HG03520 (cell line): ENCODE results near the gene STK40.

Experiments used
- ATAC-seq: cut with Tn5 transposase; IDR thresholded peaks from one replicate; pipeline ENCODE4 v1.9.1; 2021; ENCODE audit warnings: mild to moderate bottlenecking, moderate library complexity; ENCODE audit not compliant: unreplicated experiment

The STK40 gene

DNA sequence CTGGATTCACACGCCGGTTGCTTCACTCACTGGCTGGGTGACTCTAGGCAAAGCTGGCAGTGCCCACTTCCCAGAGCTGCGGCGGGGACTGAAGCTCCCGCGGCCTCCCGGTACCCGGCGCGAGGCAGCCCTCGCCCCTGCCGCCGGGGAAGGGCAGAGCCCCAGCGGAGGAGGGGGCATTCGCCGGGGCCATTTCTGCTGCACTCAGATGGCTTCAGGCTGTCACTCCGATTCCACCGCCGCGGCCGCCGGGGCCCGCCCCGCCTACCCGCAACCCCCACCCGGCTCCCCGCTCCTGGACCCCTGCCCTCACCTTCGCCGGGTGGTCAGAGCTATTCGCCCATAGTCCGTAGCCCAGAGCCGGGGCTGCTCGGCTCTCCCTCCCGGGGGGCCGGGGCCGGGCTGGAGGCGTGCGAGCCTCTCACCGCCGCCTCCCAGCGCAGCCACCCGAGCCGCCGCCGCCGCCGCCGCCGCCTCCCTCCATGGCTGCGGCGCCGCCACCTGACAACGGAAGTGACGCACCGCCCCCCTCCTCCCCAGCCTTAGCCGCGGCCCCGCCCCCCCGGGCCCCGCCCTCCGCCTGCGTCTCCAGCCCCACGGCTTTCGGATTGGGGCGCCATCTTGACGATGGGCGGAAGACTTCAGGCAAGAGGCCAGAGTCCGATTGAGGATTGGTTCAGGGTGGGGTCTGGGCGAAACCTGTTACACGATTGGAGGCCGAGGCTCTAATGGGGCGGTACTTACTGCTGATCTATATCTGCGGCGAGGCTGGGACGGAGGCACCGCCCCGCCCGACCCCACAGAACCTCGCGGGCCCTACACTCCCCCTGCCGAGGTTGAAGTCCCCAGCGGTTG lies at the start of gene STK40:
TSS of gene STK40 (minus strand) at position 515 of the 855 bp plus-strand sequence. CDS start 24,592 bp downstream, outside the sequence.
- ATAC-seq, result peak; percentile 86

DNA sequence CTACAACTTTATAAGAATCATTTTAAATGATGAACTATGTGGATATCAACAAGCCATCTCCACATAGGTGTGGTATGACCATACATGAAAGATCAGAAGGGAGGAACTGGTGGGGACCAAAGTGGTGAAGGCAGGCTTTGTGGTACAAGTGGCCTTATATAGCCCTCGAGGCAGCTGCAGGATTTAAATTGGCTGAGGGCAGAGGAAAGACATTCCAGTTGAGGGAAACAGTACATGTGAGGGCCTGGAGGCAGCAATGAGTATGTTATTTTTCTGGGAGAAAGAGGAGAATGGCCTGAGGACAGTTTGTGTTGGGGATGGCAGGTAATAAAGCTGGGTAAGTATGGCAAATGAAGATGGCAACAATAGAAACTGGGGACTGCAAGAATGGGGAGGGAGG lies 47.4 kb upstream of the STK40 start:
- ATAC-seq, result no peak

DNA sequence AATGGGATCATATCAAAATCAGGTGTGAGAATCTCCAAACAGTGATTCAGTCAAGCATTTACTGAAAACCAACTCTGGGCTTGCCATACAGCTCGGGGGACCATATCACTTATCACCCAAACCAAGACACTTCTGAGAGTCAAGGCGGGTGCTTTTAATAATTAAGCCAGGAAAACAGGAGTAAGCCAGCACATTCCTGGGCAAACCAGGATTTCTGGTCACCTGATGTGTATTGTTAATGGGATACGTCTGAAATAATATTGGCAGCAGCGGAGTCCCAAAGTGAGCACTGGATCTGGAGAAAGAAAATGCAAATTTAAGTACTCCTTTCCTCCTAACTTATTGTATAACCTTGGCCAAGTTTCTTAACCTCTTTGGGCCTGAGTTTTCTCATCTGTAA lies 46.9 kb upstream of the STK40 start:
- no peak for ATAC-seq

- no peak for ATAC-seq
Measured at GRCh38 chr1:36425791-36426190, 40.1 kb upstream of the STK40 start.

DNA sequence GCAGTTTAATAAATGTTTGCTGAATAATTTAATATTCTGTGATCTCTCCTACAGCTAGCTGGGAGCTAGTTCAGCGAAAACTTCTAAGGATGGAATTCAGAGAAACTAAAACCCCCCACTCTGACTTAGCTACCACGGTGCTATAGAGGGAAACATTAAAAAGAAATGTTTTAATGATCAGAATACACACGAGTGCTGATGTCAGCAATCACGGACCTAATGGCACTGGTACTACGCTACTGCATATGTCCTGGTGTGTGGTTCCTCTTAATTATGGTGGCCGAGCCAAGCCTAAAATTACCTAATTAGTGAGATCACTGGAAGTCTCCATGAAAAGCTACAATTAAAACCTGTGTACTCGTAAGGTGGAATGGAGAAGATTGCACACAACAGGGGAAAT lies 35.9 kb upstream of the STK40 start:
- ATAC-seq, result no peak

DNA sequence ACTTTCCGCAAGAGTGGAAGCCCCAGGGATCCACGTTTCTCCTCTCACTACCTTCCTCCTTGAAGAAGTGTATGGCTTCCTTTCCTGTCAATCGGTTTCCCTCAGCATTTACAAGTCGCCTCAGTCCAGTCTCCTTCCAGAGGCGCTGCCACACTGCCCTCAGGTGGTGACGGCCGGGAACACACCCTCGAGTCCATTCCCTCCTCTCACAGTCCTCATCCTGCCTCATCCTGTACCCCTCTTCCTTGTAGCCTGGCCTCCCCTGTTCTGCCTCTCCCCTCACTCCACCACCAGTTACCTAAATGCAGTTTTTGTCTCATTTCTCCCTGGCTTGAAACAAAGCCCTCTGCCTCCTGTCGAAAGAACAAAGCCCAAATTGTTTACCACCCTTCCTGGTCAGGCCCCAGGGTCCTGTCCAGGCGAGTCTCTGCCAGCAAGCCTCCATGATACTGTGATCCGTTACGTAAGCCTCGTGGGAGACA lies 35.2 kb upstream of the STK40 start:
- ATAC-seq, result peak; percentile 79

DNA sequence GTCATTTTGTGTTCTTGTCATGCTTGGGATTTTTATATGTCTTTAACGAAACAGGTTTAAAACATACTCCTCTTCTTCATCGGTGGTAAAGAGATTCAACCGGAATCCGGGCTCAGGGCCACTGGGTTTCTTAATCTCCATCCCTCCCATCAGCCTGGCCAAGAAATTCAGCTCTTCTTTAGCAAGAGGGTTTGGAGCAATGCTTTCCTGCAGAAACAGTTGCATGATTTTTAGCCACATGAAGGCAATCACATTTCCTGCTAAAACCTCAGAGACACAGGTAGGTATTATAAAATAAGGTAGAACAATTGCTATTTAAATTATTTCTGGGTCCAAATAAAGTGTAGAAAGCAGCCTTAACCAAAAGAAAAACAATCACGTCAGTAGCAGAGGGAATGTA lies 34.7 kb upstream of the STK40 start:
- no peak for ATAC-seq

DNA sequence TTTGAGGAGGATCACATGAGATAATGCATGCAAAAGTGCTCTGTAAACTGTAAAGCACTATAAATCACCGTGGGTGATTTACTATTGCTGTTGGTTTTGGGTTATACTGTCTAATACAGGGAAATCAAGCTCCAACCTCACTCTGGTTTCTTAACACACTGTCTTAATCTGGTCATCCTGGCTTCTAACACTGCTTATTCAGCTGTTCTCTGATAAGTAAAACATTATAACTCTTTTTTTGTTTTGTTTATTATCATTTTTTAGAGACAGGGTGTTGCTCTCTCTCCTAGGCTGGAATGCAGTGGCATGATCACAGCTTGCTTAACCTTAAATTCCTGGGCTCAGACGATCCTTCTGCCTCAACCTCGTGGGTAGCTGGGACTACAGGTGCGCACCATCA lies 33.8 kb upstream of the STK40 start:
- ATAC-seq, result no peak

- ATAC-seq, result no peak
Measured at GRCh38 chr1:36419140-36419539, 33.4 kb upstream of the STK40 start.

DNA sequence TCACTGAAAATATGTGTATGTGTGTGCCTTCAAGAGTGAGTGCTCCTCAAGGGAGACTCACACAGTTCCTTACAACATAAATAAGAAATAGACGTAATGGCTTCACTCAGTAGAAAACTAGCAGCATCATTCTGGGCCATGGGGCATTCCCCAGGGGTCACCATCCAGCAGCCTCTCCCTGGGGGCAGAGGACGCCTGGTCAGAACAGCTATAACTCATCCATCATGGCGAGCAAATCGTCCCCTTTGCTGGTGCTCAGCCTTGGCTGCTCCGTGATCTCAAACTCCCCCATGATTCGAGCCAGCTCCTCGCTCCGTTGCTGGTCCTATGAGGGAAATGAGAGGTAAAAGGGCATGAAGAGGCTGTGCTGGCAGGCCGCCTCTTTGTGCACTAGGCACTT lies 32.2 kb upstream of the STK40 start:
- ATAC-seq, result no peak

- ATAC-seq, result no peak
Measured at GRCh38 chr1:36415661-36416326, 30.1 kb upstream of the STK40 start.

GRCh38 chr1:36414384-36414783 lies 28.7 kb upstream of the STK40 start:
- ATAC-seq, result no peak

GRCh38 chr1:36411674-36412648 lies 26.2 kb upstream of the STK40 start:
- ATAC-seq, result no peak

DNA sequence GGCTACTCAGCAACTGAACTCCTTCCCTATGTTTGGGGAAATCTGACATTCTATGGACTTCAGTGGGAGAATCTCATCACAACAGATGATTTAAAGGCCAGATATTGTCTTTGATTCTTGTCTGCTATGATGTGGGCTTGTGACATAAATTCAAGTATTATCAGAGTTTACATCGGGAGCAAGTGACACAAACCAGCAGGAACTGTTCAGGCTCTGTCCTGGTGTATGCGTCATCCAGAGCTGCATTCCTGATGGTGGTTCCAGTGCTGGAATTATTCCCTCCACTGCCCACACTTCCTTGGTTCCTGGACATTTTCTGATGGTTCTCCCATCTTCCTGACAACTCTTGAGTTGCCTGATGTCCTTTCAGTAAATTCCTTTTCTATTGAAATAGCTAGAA lies 22.8 kb upstream of the STK40 start:
- ATAC-seq, result no peak

DNA sequence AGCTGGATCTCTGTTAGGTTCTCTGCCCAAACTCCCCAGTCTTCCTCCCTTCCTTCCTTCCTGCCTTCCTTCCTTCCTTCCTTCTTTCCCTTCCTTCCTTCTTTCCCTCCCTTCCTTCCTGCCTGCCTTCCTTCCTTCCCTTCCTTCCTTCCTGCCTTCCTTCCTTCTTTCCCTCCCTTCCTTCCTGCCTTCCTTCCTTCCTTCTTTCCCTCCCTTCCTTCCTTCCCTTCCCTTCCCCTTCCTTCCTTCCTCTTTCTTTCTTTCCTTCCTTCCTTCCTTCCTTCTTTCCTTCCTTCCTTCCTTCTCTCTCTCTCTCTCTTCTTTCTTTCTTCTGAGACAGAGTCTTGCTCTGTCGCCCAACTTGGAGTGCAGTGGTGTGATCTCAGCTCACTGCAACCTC lies 20.7 kb upstream of the STK40 start:
- ATAC-seq, result no peak

GRCh38 chr1:36402504-36402890 lies 16.8 kb upstream of the STK40 start:
- no peak for ATAC-seq

- no peak for ATAC-seq
Measured at GRCh38 chr1:36401602-36402503, 16.1 kb upstream of the STK40 start.

- ATAC-seq, result peak; percentile 46
Measured at GRCh38 chr1:36400825-36401601, 15.3 kb upstream of the STK40 start.

DNA sequence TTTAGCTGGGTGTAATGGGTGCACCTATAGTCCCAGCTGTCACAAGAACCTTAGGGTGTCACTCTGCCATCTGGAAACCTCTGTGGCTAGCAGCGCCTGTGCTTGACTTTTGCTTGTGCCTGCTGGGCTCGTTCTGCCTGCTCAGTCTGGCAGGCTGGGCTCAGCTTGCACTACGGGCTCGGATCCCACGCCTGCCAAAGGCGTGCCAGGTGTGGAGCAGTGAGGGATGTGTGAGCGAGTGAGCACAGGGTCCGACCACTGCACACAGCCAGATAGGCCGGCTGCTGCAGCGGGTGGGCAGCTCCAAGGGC lies 14.7 kb upstream of the STK40 start:
- no peak for ATAC-seq
